HEK293 (cell line): ENCODE measurements around the gene IGFLR1.
A peak's percentile ranks its signal among the peaks of the same experiment; 100 is the strongest.

Experiments
- GLIS2 ChIP-seq: fragments of 450-650 bp; formaldehyde crosslinking; IDR thresholded peaks from 2 replicates; pipeline ENCODE4 v1.5.1; 2016; ENCODE audit warnings: missing biosample characterization, missing genetic modification characterization
- HOXA7 ChIP-seq: sonication (generic); formaldehyde crosslinking; IDR thresholded peaks from 2 replicates; pipeline ENCODE4 v1.8.1; 2022; ENCODE audit warnings: missing genetic modification reagents, borderline replicate concordance
- HOXD13 ChIP-seq: sonication (generic); formaldehyde crosslinking; IDR thresholded peaks from 2 replicates; pipeline ENCODE4 v1.8.0; 2022; ENCODE audit warnings: missing genetic modification reagents, borderline replicate concordance
- KLF7 ChIP-seq: fragments of 450-650 bp; formaldehyde crosslinking; IDR thresholded peaks from 2 replicates; pipeline ENCODE4 v1.5.1; 2016; ENCODE audit warnings: missing biosample characterization, missing genetic modification characterization, borderline replicate concordance
- MYNN ChIP-seq: fragments of 450-650 bp; formaldehyde crosslinking; IDR thresholded peaks from 2 replicates; pipeline ENCODE4 v1.5.1; 2016; ENCODE audit warnings: missing biosample characterization, missing genetic modification characterization, borderline replicate concordance
- PRDM1 ChIP-seq: fragments of 450-650 bp; formaldehyde crosslinking; IDR thresholded peaks from 2 replicates; pipeline ENCODE4; 2016; ENCODE audit warnings: missing biosample characterization, missing genetic modification characterization
- SCRT1 ChIP-seq: fragments of 450-650 bp; formaldehyde crosslinking; IDR thresholded peaks from 2 replicates; pipeline ENCODE4 v1.5.1; 2016; ENCODE audit warnings: missing biosample characterization, missing genetic modification characterization, borderline replicate concordance
- YY1 ChIP-seq: fragments of 450-650 bp; formaldehyde crosslinking; IDR thresholded peaks from 2 replicates; pipeline ENCODE4 v1.5.1; 2018; ENCODE audit warnings: missing biosample characterization, missing genetic modification characterization
- ZBTB21 ChIP-seq: fragments of 450-650 bp; formaldehyde crosslinking; IDR thresholded peaks from 2 replicates; pipeline ENCODE4 v1.5.1; 2017; ENCODE audit warnings: missing biosample characterization, missing genetic modification characterization
- ZNF146 ChIP-seq: fragments of 450-650 bp; formaldehyde crosslinking; IDR thresholded peaks from 2 replicates; pipeline ENCODE4 v1.5.1; 2016; ENCODE audit warnings: missing biosample characterization, missing genetic modification characterization
- ZNF223 ChIP-seq: fragments of 450-650 bp; formaldehyde crosslinking; IDR thresholded peaks from 2 replicates; pipeline ENCODE4 v1.5.1; 2016; ENCODE audit warnings: missing biosample characterization, missing genetic modification characterization
- ZNF23 ChIP-seq: fragments of 450-650 bp; formaldehyde crosslinking; IDR thresholded peaks from 2 replicates; pipeline ENCODE4 v1.5.1; 2016; ENCODE audit warnings: missing biosample characterization, missing genetic modification characterization, borderline replicate concordance
- ZNF311 ChIP-seq: fragments of 450-650 bp; formaldehyde crosslinking; IDR thresholded peaks from 2 replicates; pipeline ENCODE4 v1.5.1; 2017; ENCODE audit warnings: missing biosample characterization, missing genetic modification characterization, borderline replicate concordance
- ZNF366 ChIP-seq: fragments of 450-650 bp; formaldehyde crosslinking; conservative IDR thresholded peaks from 2 replicates; pipeline ENCODE4 v1.5.1; 2016; ENCODE audit warnings: missing biosample characterization, missing genetic modification characterization
- ZNF473 ChIP-seq: fragments of 450-650 bp; formaldehyde crosslinking; IDR thresholded peaks from 2 replicates; pipeline ENCODE4 v1.5.1; 2017; ENCODE audit warnings: missing biosample characterization, missing genetic modification characterization
- ZNF48 ChIP-seq: fragments of 450-650 bp; formaldehyde crosslinking; IDR thresholded peaks from 2 replicates; pipeline ENCODE4 v1.5.1; 2016; ENCODE audit warnings: missing biosample characterization, missing genetic modification characterization
- ZNF560 ChIP-seq: fragments of 450-650 bp; formaldehyde crosslinking; IDR thresholded peaks from 2 replicates; pipeline ENCODE4 v1.5.1; 2017; ENCODE audit warnings: missing biosample characterization, missing genetic modification characterization, borderline replicate concordance
- ZNF654 ChIP-seq: fragments of 450-650 bp; formaldehyde crosslinking; IDR thresholded peaks from 2 replicates; pipeline ENCODE4 v1.5.1; 2016; ENCODE audit warnings: low read depth, missing biosample characterization, missing genetic modification characterization
- ZNF660 ChIP-seq: fragments of 450-650 bp; IDR thresholded peaks from 2 replicates; pipeline ENCODE4 v1.5.1; 2018; ENCODE audit warnings: missing biosample characterization, mild to moderate bottlenecking, missing genetic modification characterization
- ZNF664 ChIP-seq: fragments of 450-650 bp; formaldehyde crosslinking; IDR thresholded peaks from 2 replicates; pipeline ENCODE4 v1.5.1; 2016; ENCODE audit warnings: missing biosample characterization, missing genetic modification characterization
- TF ChIP-seq, protein P1 (sequence below): fragments of 450-650 bp; IDR thresholded peaks from 2 replicates; pipeline ENCODE4 v1.5.1; 2018; ENCODE audit warnings: missing biosample characterization, mild to moderate bottlenecking, missing genetic modification characterization
- TF ChIP-seq, protein P2 (sequence below): fragments of 450-650 bp; formaldehyde crosslinking; IDR thresholded peaks from 2 replicates; pipeline ENCODE4 v1.5.1; 2016; ENCODE audit warnings: missing biosample characterization, missing genetic modification characterization
- TF ChIP-seq, protein P3 (sequence below): fragments of 450-650 bp; formaldehyde crosslinking; IDR thresholded peaks from 2 replicates; pipeline ENCODE4 v1.5.1; 2016; ENCODE audit warnings: missing biosample characterization, missing genetic modification characterization, low read depth
- TF ChIP-seq, protein P4 (sequence below): fragments of 450-650 bp; formaldehyde crosslinking; IDR thresholded peaks from 2 replicates; pipeline ENCODE4 v1.5.1; 2016; ENCODE audit warnings: missing biosample characterization, missing genetic modification characterization
- TF ChIP-seq, protein P5 (sequence below): fragments of 450-650 bp; formaldehyde crosslinking; IDR thresholded peaks from 2 replicates; pipeline ENCODE4 v1.5.1; 2017; ENCODE audit warnings: missing biosample characterization, mild to moderate bottlenecking, missing genetic modification characterization, moderate library complexity

Gene IGFLR1

DNA sequence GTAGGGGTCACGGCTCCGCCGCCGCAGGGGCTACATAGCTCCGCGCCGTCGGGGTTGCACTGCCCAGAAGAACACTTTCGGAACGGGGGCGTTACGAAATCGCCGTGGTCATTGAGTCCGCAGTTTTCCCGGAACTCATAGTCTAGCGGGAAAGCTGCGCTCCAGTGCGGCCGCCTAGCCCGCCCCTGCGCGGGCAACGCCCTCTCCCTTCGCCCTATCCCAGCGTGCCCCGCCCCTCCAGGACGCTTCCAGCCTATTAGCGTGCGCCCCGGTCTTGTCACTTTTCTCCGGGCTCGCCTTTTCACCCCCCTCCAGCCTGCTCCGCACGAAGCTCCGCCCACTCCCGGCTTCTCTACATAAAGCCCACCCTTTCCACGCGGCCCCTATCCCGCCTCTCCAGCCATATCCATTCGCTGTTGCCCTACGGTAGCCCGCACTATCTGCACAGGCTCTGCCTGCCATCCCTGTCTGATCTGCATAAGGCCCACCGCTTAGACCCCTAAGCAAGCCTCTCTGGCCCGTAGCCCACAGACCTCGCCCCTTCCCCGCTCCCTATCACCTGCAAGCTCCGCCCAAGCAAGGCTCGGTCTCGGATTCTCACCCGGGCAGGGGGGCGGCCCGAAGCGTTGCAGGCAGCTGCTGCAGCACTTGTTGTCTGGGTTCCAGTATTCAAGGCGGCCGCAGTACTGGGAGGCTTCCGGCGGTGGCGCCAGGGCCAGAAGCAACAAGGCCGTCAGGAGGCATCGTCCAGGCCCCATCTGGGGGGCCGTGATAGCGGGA is 1.6 kb downstream of the IGFLR1 start (continued):
- TF ChIP-seq, protein P1, sequence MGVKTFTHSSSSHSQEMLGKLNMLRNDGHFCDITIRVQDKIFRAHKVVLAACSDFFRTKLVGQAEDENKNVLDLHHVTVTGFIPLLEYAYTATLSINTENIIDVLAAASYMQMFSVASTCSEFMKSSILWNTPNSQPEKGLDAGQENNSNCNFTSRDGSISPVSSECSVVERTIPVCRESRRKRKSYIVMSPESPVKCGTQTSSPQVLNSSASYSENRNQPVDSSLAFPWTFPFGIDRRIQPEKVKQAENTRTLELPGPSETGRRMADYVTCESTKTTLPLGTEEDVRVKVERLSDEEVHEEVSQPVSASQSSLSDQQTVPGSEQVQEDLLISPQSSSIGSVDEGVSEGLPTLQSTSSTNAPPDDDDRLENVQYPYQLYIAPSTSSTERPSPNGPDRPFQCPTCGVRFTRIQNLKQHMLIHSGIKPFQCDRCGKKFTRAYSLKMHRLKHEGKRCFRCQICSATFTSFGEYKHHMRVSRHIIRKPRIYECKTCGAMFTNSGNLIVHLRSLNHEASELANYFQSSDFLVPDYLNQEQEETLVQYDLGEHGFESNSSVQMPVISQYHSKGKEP (tag by site-specific recombination) = peak; percentile 100
- TF ChIP-seq, protein P2, sequence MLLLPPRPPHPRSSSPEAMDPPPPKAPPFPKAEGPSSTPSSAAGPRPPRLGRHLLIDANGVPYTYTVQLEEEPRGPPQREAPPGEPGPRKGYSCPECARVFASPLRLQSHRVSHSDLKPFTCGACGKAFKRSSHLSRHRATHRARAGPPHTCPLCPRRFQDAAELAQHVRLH (tag by site-specific recombination) = 0 out of 2 replicates have a peak, but pooled peaks have one; percentile 20
- TF ChIP-seq, protein P3, sequence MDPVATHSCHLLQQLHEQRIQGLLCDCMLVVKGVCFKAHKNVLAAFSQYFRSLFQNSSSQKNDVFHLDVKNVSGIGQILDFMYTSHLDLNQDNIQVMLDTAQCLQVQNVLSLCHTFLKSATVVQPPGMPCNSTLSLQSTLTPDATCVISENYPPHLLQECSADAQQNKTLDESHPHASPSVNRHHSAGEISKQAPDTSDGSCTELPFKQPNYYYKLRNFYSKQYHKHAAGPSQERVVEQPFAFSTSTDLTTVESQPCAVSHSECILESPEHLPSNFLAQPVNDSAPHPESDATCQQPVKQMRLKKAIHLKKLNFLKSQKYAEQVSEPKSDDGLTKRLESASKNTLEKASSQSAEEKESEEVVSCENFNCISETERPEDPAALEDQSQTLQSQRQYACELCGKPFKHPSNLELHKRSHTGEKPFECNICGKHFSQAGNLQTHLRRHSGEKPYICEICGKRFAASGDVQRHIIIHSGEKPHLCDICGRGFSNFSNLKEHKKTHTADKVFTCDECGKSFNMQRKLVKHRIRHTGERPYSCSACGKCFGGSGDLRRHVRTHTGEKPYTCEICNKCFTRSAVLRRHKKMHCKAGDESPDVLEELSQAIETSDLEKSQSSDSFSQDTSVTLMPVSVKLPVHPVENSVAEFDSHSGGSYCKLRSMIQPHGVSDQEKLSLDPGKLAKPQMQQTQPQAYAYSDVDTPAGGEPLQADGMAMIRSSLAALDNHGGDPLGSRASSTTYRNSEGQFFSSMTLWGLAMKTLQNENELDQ (tag by site-specific recombination) = no peak
- TF ChIP-seq ZNF660 = peak; percentile 30
- no peak for TF ChIP-seq ZNF664 (tag by site-specific recombination)
- TF ChIP-seq ZNF473 (tag by site-specific recombination) = no peak
- TF ChIP-seq ZNF560 (tag by site-specific recombination) = no peak
- TF ChIP-seq, protein P4, sequence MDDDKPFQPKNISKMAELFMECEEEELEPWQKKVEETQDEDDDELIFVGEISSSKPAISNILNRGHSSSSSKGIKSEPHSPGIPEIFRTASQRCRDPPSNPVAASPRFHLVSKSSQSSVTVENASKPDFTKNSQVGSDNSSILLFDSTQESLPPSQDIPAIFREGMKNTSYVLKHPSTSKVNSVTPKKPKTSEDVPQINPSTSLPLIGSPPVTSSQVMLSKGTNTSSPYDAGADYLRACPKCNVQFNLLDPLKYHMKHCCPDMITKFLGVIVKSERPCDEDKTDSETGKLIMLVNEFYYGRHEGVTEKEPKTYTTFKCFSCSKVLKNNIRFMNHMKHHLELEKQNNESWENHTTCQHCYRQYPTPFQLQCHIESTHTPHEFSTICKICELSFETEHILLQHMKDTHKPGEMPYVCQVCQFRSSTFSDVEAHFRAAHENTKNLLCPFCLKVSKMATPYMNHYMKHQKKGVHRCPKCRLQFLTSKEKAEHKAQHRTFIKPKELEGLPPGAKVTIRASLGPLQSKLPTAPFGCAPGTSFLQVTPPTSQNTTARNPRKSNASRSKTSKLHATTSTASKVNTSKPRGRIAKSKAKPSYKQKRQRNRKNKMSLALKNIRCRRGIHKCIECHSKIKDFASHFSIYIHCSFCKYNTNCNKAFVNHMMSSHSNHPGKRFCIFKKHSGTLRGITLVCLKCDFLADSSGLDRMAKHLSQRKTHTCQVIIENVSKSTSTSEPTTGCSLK (tag by site-specific recombination) = no peak
- no peak for TF ChIP-seq HOXD13 (CRISPR knock-in tag)
- peak; percentile 100 for TF ChIP-seq SCRT1
- TF ChIP-seq PRDM1 (tag by site-specific recombination) = peak; percentile 77
- no peak for TF ChIP-seq ZNF311 (tag by site-specific recombination)
- no peak for TF ChIP-seq HOXA7 (CRISPR knock-in tag)
- TF ChIP-seq, protein P5, sequence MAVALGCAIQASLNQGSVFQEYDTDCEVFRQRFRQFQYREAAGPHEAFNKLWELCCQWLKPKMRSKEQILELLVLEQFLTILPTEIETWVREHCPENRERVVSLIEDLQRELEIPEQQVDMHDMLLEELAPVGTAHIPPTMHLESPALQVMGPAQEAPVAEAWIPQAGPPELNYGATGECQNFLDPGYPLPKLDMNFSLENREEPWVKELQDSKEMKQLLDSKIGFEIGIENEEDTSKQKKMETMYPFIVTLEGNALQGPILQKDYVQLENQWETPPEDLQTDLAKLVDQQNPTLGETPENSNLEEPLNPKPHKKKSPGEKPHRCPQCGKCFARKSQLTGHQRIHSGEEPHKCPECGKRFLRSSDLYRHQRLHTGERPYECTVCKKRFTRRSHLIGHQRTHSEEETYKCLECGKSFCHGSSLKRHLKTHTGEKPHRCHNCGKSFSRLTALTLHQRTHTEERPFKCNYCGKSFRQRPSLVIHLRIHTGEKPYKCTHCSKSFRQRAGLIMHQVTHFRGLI = peak; percentile 57; the same call in 1 of the 2 replicates
- TF ChIP-seq ZNF654 = no peak
- peak; percentile 96 for TF ChIP-seq ZNF366
- TF ChIP-seq KLF7 (tag by site-specific recombination) = peak; percentile 18
- no peak for TF ChIP-seq MYNN (tag by site-specific recombination)
- no peak for TF ChIP-seq ZNF223 (tag by site-specific recombination)
- TF ChIP-seq GLIS2 (tag by site-specific recombination) = peak; percentile 97
- TF ChIP-seq YY1 = peak; percentile 54; the same call in 1 of the 2 replicates
- no peak for TF ChIP-seq ZNF48 (tag by site-specific recombination)
- TF ChIP-seq ZNF146 = no peak
- 0 out of 2 replicates have a peak, but pooled peaks have one; percentile 42 for TF ChIP-seq ZBTB21 (tag by site-specific recombination)
- TF ChIP-seq ZNF23 (tag by site-specific recombination) = no peak
